Peyer's patch (tissue), 4 donors: ENCODE data around the gene KANSL1. TPM values are rescaled to one million over a fixed set of nuclear protein-coding genes. Genes with fewer than 3 reads are reported as not detected.

ENCODE experiments used
- DNase-seq, 3 donors: peaks; one replicate each; pipeline ENCODE4 v3.0.0-alpha.2; 2017 to 2019
- H3K27ac ChIP-seq, 4 donors: fragments of 200-600 bp; sonication (generic); one replicate each; pipeline ENCODE4 v1.5.1; 2016 to 2019
- H3K27me3 ChIP-seq, 2 donors: fragments of 200-600 bp; sonication (generic); one replicate each; pipeline ENCODE4 v1.5.1; 2019
- H3K36me3 ChIP-seq, 3 donors: fragments of 200-600 bp; sonication (generic); one replicate each; pipeline ENCODE4 v1.5.1; 2016 to 2019
- H3K4me1 ChIP-seq, 4 donors: fragments of 200-600 bp; sonication (generic); one replicate each; pipeline ENCODE4 v1.5.1; 2016 to 2019
- H3K4me3 ChIP-seq, 4 donors: fragments of 200-600 bp; sonication (generic); 1 replicate in 3 of 4; 2 replicates in 1 of 4; pipeline ENCODE4 v1.5.1; 2016 to 2019; ENCODE audit warnings: mild to moderate bottlenecking in 1 of 4
- H3K9me3 ChIP-seq, 4 donors: fragments of 200-600 bp; sonication (generic); one replicate each; pipeline ENCODE4 v1.5.1; 2016 to 2019; ENCODE audit warnings: mild to moderate bottlenecking in 1 of 4
- CTCF ChIP-seq, 6 experiments: fragments of 450-650 bp in 4 of 6; fragments of 200-600 bp in 2 of 6; sonication (generic) in 1 of 6; IDR thresholded peaks; one replicate each; pipeline ENCODE4 v1.5.1; 2017 to 2019; ENCODE audit warnings: antibody characterized with exemption in 6 of 6, mild to moderate bottlenecking in 3 of 6, moderate library complexity in 1 of 6
- POLR2A ChIP-seq, 2 donors: fragments of 450-650 bp; IDR thresholded peaks; one replicate each; pipeline ENCODE4 v1.5.1; 2017; ENCODE audit warnings: antibody characterized with exemption in 2 of 2, mild to moderate bottlenecking in 2 of 2, moderate library complexity in 2 of 2
- total RNA-seq, 4 donors: library from RNA; depleted of rRNA; stranded (reverse); fragments of >200 nt; gene quantifications; one replicate each; pipeline ENCODE4 v1.1.0, GENCODE V29; 2016

The KANSL1 gene
- total RNA-seq, 4 donors from 2014 or later, result 97.6 to 328 (median 141) TPM

GRCh38 chr17:46036491-46036890 lies 156.7 kb downstream of the KANSL1 start:
- peaks cover 0 to 88% (median 0%) of the 10 kb centered on the region in 3 donors for H3K36me3 ChIP-seq
- H3K4me1 ChIP-seq, result peaks cover 0 to 8% (median 0%) of the 10 kb centered on the region in 4 donors
- H3K27me3 ChIP-seq, result no peaks in the 10 kb centered on the region
- no peaks in the 10 kb centered on the region for H3K9me3 ChIP-seq
- no peak for DNase-seq
- TF ChIP-seq CTCF (IDR thresholded peaks at IDR 0.05), result no peak
- no peak overlapping the region for H3K27ac ChIP-seq
- H3K4me3 ChIP-seq, result no peak overlapping the region

GRCh38 chr17:46035112-46035818 lies 158.0 kb downstream of the KANSL1 start:
- Histone ChIP-seq H3K27me3 (no peaks in the 10 kb centered on the region), H3K9me3 (no peaks in the 10 kb centered on the region), H3K4me1 (peaks cover 0 to 8% (median 0%) of the 10 kb centered on the region in 4 donors), H3K27ac (no peak overlapping the region), H3K36me3 (peaks cover 0 to 100% (median 0%) of the 10 kb centered on the region in 3 donors), H3K4me3 (no peak overlapping the region)
- TF ChIP-seq POLR2A (IDR thresholded peaks at IDR 0.05) (no peak), CTCF (IDR thresholded peaks at IDR 0.05) (no peak)
- no peak for DNase-seq

- Histone ChIP-seq H3K27ac (no peak overlapping the region), H3K9me3 (no peaks in the 10 kb centered on the region), H3K27me3 (no peaks in the 10 kb centered on the region), H3K36me3 (peaks cover 0 to 96% (median 0%) of the 10 kb centered on the region in 3 donors), H3K4me3 (no peak overlapping the region), H3K4me1 (peaks cover 0 to 8% (median 0%) of the 10 kb centered on the region in 4 donors)
- no peak for DNase-seq
- TF ChIP-seq POLR2A (IDR thresholded peaks at IDR 0.05) (no peak), CTCF (IDR thresholded peaks at IDR 0.05) (no peak)
Measured at GRCh38 chr17:46033392-46033791, 159.8 kb downstream of the KANSL1 start.

GRCh38 chr17:46032909-46033308 lies 160.3 kb downstream of the KANSL1 start:
- no peaks in the 10 kb centered on the region for H3K27me3 ChIP-seq
- no peak overlapping the region for H3K4me3 ChIP-seq
- TF ChIP-seq POLR2A (IDR thresholded peaks at IDR 0.05) (no peak), CTCF (IDR thresholded peaks at IDR 0.05) (no peak)
- no peak overlapping the region for H3K27ac ChIP-seq
- H3K9me3 ChIP-seq, result no peaks in the 10 kb centered on the region
- peaks cover 0 to 96% (median 0%) of the 10 kb centered on the region in 3 donors for H3K36me3 ChIP-seq
- H3K4me1 ChIP-seq, result peaks cover 0 to 8% (median 0%) of the 10 kb centered on the region in 4 donors
- no peak for DNase-seq

GRCh38 chr17:46031920-46032319 lies 161.3 kb downstream of the KANSL1 start:
- Histone ChIP-seq H3K27ac (no peak overlapping the region), H3K36me3 (peaks cover 0 to 96% (median 0%) of the 10 kb centered on the region in 3 donors), H3K9me3 (no peaks in the 10 kb centered on the region), H3K27me3 (no peaks in the 10 kb centered on the region), H3K4me3 (no peak overlapping the region), H3K4me1 (peaks cover 0 to 8% (median 0%) of the 10 kb centered on the region in 4 donors)
- DNase-seq, result no peak
- TF ChIP-seq POLR2A (IDR thresholded peaks at IDR 0.05) (no peak), CTCF (IDR thresholded peaks at IDR 0.05) (no peak)
